SK-N-SH treated with all-trans-retinoic acid at 6 μM for 48 hours (cell line): ENCODE data around the gene HDHD2.
"Not testable (repeated sequence)": the region's sequence is repeated elsewhere in the genome, so short reads cannot be mapped to it uniquely, and the experiment has no call there.

Experiments
- ATAC-seq: fragments of 200-7000 bp; cut with Tn5 transposase; 3 replicates; pipeline ENCODE4 v1.9.1; 2020; ENCODE audit warnings: mild to moderate bottlenecking, moderate library complexity
- ARNTL ChIP-seq: fragments of 450-650 bp; formaldehyde crosslinking; IDR thresholded peaks from 2 replicates; pipeline ENCODE4 v1.5.0; 2020; ENCODE audit warnings: low read depth, mild to moderate bottlenecking, moderate library complexity, borderline replicate concordance
- BACH2 ChIP-seq: fragments of 250-450 bp; sonication (Bioruptor Pico); IDR thresholded peaks from 2 replicates; pipeline ENCODE4 v1.9.0; 2021; ENCODE audit warnings: mild to moderate bottlenecking, borderline replicate concordance
- CREB5 ChIP-seq: fragments of 250-450 bp; sonication (Bioruptor Pico); IDR thresholded peaks from 2 replicates; pipeline ENCODE4 v1.5.1; 2020; ENCODE audit warnings: low read depth, mild to moderate bottlenecking, moderate library complexity
- CSRNP3 ChIP-seq: fragments of 250-450 bp; sonication (Bioruptor Pico); IDR thresholded peaks from 2 replicates; pipeline ENCODE4 v1.5.1; 2021; ENCODE audit warnings: mild to moderate bottlenecking, moderate library complexity
- ESRRG ChIP-seq: fragments of 250-450 bp; sonication (Bioruptor Pico); IDR thresholded peaks from 2 replicates; pipeline ENCODE4 v1.6.1; 2021; ENCODE audit warnings: mild to moderate bottlenecking
- GLIS3 ChIP-seq: fragments of 250-450 bp; sonication (Bioruptor Pico); IDR thresholded peaks from 2 replicates; pipeline ENCODE4 v1.5.0; 2020; ENCODE audit warnings: mild to moderate bottlenecking, moderate library complexity
- ISL1 ChIP-seq: fragments of 250-450 bp; sonication (Bioruptor Pico); IDR thresholded peaks from 2 replicates; pipeline ENCODE4 v2.1.2; 2022; ENCODE audit warnings: mild to moderate bottlenecking, moderate library complexity
- OSR1 ChIP-seq: fragments of 250-450 bp; sonication (Bioruptor Pico); IDR thresholded peaks from 2 replicates; pipeline ENCODE4 v1.8.0; 2022; ENCODE audit warnings: moderate library complexity, mild to moderate bottlenecking, inconsistent platforms
- PATZ1 ChIP-seq: fragments of 250-450 bp; sonication (Bioruptor Pico); IDR thresholded peaks from 2 replicates; pipeline ENCODE4 v1.8.0; 2020; ENCODE audit warnings: mild to moderate bottlenecking, moderate library complexity, borderline replicate concordance
- POU6F1 ChIP-seq: fragments of 250-450 bp; sonication (Bioruptor Pico); IDR thresholded peaks from 2 replicates; pipeline ENCODE4 v1.8.0; 2021; ENCODE audit warnings: low read depth, mild to moderate bottlenecking, moderate library complexity, borderline replicate concordance
- PPARA ChIP-seq: fragments of 250-450 bp; sonication (Bioruptor Pico); IDR thresholded peaks from 2 replicates; pipeline ENCODE4 v1.5.0; 2020; ENCODE audit warnings: mild to moderate bottlenecking, borderline replicate concordance
- SNAI2 ChIP-seq: fragments of 250-450 bp; sonication (Bioruptor Pico); IDR thresholded peaks from 2 replicates; pipeline ENCODE4 v1.5.0; 2020; ENCODE audit warnings: mild to moderate bottlenecking, moderate library complexity
- TCF4 ChIP-seq: fragments of 250-450 bp; sonication (Bioruptor Pico); IDR thresholded peaks from 2 replicates; pipeline ENCODE4 v1.8.0; 2021; ENCODE audit warnings: mild to moderate bottlenecking, moderate library complexity, borderline replicate concordance
- TOX ChIP-seq: fragments of 250-450 bp; sonication (Bioruptor Pico); IDR thresholded peaks from 2 replicates; pipeline ENCODE4 v1.8.0; 2021; ENCODE audit warnings: mild to moderate bottlenecking, moderate library complexity, borderline replicate concordance
- TSHZ2 ChIP-seq: fragments of 250-450 bp; sonication (Bioruptor Pico); IDR thresholded peaks from 2 replicates; pipeline ENCODE4 v1.5.0; 2020; ENCODE audit warnings: mild to moderate bottlenecking, moderate library complexity
- ZC3H10 ChIP-seq: fragments of 250-450 bp; sonication (Bioruptor Pico); IDR thresholded peaks from 2 replicates; pipeline ENCODE4 v1.5.1; 2021; ENCODE audit warnings: mild to moderate bottlenecking, moderate library complexity
- ZFP3 ChIP-seq: fragments of 250-450 bp; sonication (Bioruptor Pico); IDR thresholded peaks from 2 replicates; pipeline ENCODE4 v1.5.0; 2020; ENCODE audit warnings: mild to moderate bottlenecking, moderate library complexity
- ZFP30 ChIP-seq: fragments of 450-650 bp; formaldehyde crosslinking; IDR thresholded peaks from 2 replicates; pipeline ENCODE4 v1.5.0; 2022; ENCODE audit warnings: mild to moderate bottlenecking, moderate library complexity
- ZNF565 ChIP-seq: fragments of 450-650 bp; formaldehyde crosslinking; conservative IDR thresholded peaks from 2 replicates; pipeline ENCODE4 v1.5.0; 2020; ENCODE audit warnings: low read depth, mild to moderate bottlenecking, moderate library complexity
- ZNF70 ChIP-seq: fragments of 450-650 bp; formaldehyde crosslinking; IDR thresholded peaks from 2 replicates; pipeline ENCODE4 v1.5.0; 2020; ENCODE audit warnings: mild to moderate bottlenecking, moderate library complexity
- ZNF8 ChIP-seq: fragments of 450-650 bp; formaldehyde crosslinking; IDR thresholded peaks from 2 replicates; pipeline ENCODE4 v1.5.0; 2020; ENCODE audit warnings: mild to moderate bottlenecking, moderate library complexity

The HDHD2 gene

GRCh38 chr18:47150029-47150823 lies at the start of gene HDHD2:
Gene HDHD2, minus strand, starts transcription at chr18:47150500. Its CDS starts 14,061 bp downstream, at chr18:47136439.
- TF ChIP-seq PATZ1 (CRISPR knock-in tag) (peak; percentile 28; the same call in 1 of the 2 replicates), ARNTL (CRISPR knock-in tag) (no peak), OSR1 (CRISPR knock-in tag) (no peak), ZNF8 (CRISPR knock-in tag) (0 out of 2 replicates have a peak, but pooled peaks have one; percentile 15), ZC3H10 (no peak), SNAI2 (CRISPR knock-in tag) (no peak), ZNF565 (CRISPR knock-in tag) (0 out of 2 replicates have a peak, but pooled peaks have one; percentile 8), ZFP3 (CRISPR knock-in tag) (no peak), TCF4 (no peak), TSHZ2 (CRISPR knock-in tag) (no peak), ESRRG (CRISPR knock-in tag) (no peak), GLIS3 (CRISPR knock-in tag) (no peak), ZNF70 (0 out of 2 replicates have a peak, but pooled peaks have one; percentile 24)
- ATAC-seq, result peak; percentile 94

GRCh38 chr18:47195961-47196360 lies 45.7 kb upstream of the HDHD2 start:
- not testable (repeated sequence) for ATAC-seq

GRCh38 chr18:47191961-47192360 lies 41.7 kb upstream of the HDHD2 start:
- no peak; the same call in 2 of the 3 replicates for ATAC-seq
- TF ChIP-seq ISL1 (CRISPR knock-in tag) (no peak), TOX (CRISPR knock-in tag) (no peak), ESRRG (CRISPR knock-in tag) (no peak), PATZ1 (CRISPR knock-in tag) (no peak), ZFP30 (CRISPR knock-in tag) (no peak), OSR1 (CRISPR knock-in tag) (no peak), ZC3H10 (no peak), SNAI2 (CRISPR knock-in tag) (no peak), POU6F1 (CRISPR knock-in tag) (no peak), ZFP3 (CRISPR knock-in tag) (no peak), PPARA (CRISPR knock-in tag) (no peak), ZNF8 (CRISPR knock-in tag) (no peak)

GRCh38 chr18:47187721-47188120 lies 37.4 kb upstream of the HDHD2 start:
- no peak for ATAC-seq
- TF ChIP-seq ZFP3 (CRISPR knock-in tag), result no peak
- TF ChIP-seq CSRNP3 (CRISPR knock-in tag), result no peak
- no peak for TF ChIP-seq PPARA (CRISPR knock-in tag)
- no peak for TF ChIP-seq BACH2
- no peak for TF ChIP-seq POU6F1 (CRISPR knock-in tag)
- no peak for TF ChIP-seq ZNF70
- TF ChIP-seq ESRRG (CRISPR knock-in tag), result no peak
- TF ChIP-seq TOX (CRISPR knock-in tag), result no peak
- TF ChIP-seq ARNTL (CRISPR knock-in tag), result no peak
- TF ChIP-seq ZC3H10, result no peak
- no peak for TF ChIP-seq TCF4
- no peak for TF ChIP-seq CREB5 (CRISPR knock-in tag)
- TF ChIP-seq ISL1 (CRISPR knock-in tag), result no peak
